ENCODE results near the gene RIN3.

GRCh38 chr14:92613008-92613658, 99.6 kb downstream of the RIN3 start:
- no peak for TF ChIP-seq POLR2A (IDR thresholded peaks at IDR 0.05)
- TF ChIP-seq CTCF (IDR thresholded peaks at IDR 0.05): peak in 5 of 6 experiments; percentile 22 to 59 (median 42)
